Right forelimb (tissue), 1 donor: ENCODE results near the gene ABCA4.
A peak's percentile ranks its signal among the peaks of the same experiment; 100 is the strongest.

ENCODE experiments used
- DNase-seq: peaks from one replicate; pipeline ENCODE4 v3.0.0-alpha.2; 2018

The ABCA4 gene

DNA sequence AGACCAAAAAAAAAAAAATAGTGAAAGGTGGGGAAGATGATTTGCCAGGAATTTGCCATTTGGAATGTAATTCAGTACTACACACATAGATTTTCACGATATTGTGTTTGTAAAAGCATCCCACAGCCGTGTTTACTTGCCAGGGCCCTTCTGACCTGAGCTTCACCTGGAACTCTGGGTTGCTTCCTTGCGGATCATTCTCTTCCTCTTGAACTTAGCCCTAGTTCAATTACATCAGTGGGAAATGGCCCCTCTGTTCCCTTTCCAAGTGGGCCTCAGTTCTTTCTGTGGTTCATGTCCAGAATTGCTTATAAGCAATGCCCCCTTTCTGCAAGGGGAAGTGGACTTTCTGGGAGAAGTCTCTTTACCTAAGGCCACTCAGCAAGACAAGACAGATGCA, 41.0 kb downstream of the ABCA4 start:
- DNase-seq: no peak

DNA sequence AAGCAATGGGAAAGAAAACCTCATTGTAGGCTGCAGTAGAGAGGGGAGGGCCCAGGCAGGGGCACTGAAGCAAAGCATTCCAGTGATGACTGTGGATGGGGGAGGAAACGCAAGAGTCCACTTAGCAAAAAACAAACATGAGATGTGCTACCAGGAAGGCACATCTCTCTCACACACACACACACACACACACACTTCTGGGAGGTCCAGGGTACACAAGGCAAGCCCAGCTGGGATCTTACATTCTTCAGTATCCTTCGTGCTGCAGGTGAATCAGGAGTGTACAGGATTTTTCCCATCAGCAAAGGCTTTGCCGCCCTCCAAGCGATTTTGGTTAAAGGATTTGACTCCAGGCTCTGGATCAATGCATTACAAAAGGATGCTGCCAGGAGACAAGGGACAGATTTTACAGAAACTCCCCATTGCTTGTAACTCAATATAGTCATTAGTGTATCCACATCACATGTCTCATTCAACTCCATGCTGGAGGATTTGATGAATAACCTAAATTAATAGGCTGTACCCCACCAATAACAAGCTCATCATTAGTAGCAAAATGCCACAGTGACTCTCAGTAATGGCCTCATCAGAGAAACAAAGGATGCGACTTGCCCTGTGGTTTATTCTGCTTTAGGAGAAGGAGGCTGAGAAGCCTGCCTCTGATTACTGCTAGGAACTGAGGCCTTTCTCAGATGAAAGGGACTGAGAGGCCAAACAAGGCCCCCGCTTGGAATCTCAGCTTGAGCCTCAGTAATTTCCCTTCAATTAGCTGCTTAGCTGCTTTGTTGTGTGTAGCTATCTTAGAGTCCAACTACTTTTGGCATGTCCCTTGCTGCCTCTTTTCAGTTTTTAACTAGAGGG, 41.6 kb downstream of the ABCA4 start:
- no peak for DNase-seq

DNA sequence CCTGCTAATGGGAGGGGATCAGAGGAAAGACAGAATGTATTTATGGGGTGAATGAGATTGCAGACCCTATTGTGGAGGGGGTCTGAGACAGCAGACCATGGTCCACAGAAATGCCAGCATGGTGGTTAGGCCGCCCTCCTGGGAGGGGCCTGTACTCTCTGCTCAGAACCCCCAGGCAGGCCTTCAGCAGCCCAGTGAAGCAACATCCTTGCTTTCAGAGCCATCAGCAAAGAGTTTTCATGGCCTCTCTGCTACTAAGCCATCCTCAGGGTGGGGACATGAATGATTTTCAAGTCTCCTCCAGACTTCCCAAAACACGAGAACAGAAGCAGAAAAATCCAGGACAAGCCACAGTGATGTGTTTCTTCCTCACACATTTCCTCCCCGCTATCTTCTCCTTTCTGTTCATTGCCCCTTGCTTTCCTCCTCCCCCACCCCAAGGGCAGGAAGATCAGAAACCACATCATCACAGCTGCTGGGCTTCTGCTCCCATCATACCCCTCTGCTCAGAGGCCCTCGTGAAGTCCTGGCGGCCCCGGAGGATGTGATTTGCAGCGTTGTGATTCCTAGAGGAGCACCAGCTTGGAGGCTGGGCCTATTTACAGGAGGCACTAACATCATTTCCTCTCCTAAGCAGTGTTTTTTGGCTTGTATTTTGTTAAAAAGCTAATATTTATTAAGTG, 48.0 kb downstream of the ABCA4 start:
- DNase-seq: no peak

DNA sequence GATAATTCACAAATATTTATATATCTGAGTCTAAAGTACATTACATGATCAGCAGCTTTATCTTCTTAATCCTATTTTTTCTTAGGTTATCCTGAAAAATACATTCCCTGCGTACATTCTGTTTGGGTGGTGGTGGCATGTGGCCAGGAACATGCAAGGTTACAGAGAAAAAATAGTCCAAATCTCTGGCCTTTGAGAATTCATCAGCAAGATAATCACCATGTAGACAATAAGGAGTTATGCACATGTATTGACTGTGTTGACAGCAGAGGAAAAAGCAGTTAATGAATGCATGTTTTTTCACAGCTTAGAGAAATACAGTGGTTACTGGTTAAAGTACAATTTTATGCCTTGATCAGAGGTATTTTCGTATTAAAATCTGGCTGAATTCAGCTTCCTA, 49.0 kb downstream of the ABCA4 start:
- DNase-seq: no peak

DNA sequence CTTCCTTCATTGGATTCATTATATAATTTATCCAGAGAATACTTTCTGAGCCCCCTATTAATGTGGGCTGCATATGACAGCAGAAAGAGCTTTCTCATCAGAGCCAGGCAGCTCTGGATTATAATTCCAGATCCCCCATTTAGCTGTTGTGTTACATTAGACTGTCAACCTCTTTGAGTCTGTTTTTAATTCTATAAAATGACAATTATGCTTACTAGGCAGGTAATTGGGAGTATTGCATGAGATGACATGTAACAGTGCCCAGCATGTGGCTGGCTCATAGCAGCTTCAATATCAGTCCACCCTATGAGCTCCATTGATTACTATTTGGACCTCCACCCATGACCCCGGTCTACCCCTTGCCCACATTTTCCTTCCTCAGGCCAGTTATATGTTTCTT, 49.6 kb downstream of the ABCA4 start:
- no peak for DNase-seq

DNA sequence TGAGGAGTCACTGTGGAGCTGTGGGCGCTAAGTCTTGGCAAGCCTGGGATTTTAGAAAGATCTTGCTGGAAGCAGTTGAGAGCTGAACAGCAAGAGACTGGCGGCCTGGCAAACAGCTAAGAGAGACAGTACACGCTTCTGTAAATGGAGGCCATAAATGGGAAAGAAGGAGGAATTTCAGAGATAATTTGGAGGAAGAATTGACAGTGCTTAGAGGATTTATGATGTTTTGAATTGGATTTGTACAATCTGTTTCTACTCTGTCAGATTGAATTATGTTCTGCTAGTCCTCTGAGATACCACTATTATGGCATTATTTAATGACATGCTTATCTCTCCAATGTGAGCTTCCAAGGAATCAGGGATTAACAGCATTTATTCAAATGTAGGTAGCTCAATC, 50.1 kb downstream of the ABCA4 start:
- no peak for DNase-seq

DNA sequence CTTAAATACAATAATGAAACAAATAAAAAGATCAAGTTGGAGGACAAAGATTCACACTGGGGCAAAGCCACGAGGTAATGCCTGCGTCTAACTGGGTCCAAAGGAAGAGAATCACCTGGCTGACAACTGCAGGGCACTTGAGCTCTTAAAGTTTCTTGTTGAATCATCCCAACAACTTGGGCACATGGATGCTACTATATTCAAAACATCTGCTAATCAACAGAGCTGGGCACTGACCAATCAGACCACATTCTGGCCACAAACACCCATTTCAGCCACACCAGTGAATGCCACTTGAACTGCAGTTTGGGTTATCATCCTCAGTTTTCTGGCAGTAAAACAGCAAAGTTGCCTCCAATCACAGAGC, 51.0 kb downstream of the ABCA4 start:
- no peak for DNase-seq

DNA sequence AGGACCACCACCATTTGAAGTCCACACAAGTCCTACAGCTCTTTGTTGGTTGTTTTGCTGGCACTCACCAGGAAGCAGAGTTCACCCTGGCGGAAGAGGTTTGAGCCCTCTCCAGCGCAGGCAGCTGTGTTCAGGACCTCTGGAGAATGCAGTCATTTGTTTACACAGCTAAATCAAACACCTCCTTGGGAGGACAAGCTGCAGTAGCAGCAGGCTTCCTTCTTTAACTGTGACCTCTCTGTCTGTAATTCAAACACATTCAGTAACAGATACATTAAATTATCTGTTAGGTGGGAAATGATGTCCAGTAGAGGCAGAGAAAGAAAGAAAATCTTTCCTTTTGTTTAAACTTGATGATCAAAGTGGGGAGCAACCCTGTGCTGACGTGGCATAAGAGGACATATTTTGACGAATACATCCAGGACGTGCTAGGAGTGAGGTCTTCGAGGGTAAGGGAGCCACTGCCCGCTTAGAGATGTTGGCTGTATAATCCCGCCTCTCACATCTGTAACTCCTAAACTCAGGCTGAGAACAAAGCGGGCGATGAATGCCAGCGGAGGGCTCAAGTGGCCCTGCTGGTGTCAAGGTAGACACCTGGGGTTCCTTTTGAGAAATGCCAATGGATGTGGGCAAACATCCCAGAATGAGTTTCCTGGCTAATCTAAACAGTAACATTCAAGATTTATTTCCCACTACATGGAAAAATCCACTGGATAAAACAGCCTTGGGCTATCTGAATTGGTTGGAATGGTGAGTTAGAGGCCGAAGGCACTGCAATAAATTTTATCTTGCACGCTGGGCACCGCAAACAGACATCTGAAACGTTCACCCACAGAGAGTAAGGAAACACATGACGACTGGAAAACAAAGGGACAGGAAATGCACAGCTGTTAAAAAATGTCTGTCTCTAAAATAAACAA, 51.7 kb downstream of the ABCA4 start:
- DNase-seq: peak; percentile 55

DNA sequence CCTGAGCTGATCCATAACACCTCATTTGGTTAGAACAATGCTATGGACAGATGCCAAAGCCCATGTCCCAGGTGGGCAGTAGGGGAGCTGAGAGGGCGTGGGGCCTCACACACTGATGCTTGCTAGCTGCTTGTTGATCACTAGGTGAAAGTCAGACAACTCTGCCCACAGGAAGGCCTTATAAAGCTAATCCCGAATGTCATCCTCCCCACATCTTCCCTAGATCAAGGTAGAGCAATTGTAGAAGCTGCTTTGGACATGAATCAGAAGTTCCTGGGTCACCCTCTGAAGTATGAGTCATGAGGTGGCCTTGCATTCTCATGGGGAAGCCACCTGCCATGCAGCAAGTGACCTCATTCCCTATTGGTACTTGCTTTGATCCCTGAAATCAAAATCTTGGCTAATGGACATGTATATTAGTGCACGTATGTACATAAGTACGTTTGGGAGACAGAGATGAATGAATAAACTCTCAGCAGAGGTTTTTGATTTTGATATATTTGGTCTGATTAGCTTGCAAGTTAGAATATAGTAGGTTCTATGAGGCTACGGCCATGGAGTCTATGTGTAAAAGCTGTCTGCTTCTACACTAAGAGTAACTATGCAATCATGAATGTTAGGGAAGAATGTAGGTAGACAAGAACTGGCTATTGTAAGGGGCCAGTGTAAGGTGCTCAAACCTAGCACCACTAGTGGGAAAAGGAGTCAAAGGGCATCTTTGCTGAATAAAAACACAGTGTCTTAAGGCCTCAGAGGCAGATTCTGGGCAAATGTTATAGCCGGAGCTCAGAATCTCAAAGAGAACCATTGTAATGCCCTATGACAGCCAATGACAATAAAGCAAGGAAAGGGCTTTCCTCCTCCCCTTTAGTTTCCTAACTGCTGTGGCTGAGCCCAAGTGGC, 52.6 kb downstream of the ABCA4 start:
- no peak for DNase-seq

DNA sequence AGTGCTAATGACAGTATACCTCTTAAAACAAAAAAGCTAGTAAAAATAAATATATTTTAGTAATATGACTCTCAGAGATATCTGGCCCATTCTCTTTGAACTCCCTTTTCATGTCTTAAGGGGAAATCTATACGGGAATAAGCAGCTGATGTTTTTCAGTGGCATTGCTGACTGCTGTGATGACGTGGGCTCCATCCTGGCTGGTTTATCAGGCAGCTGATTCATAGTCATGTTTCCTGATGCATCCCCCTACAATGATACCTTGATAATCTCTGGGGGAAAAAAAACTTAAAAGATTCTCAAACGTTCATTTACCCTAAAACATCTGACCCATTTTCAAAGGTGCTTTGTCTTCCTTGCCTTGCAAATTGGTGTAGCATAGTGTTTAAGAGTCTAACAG, 53.8 kb downstream of the ABCA4 start:
- no peak for DNase-seq

DNA sequence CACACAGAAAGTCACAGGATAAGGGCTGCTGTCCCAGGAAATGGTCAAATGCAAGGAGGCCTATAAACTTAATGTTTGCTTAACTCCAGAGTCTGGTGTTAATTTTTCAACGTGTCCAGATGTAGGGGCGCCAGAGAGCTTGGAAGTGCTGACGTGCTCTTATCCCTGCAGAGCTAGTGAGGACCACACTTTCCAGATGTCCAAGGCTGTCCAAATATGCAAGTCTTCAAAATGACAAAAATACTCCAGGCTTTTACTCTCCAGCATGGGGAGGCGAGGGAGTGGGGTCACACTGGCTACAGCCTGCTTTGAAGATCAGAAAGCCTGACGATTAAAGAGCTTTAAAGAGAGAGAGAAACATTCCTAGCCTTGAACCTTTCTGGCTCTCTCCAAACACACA, 57.6 kb downstream of the ABCA4 start:
- peak; percentile 70 for DNase-seq

DNA sequence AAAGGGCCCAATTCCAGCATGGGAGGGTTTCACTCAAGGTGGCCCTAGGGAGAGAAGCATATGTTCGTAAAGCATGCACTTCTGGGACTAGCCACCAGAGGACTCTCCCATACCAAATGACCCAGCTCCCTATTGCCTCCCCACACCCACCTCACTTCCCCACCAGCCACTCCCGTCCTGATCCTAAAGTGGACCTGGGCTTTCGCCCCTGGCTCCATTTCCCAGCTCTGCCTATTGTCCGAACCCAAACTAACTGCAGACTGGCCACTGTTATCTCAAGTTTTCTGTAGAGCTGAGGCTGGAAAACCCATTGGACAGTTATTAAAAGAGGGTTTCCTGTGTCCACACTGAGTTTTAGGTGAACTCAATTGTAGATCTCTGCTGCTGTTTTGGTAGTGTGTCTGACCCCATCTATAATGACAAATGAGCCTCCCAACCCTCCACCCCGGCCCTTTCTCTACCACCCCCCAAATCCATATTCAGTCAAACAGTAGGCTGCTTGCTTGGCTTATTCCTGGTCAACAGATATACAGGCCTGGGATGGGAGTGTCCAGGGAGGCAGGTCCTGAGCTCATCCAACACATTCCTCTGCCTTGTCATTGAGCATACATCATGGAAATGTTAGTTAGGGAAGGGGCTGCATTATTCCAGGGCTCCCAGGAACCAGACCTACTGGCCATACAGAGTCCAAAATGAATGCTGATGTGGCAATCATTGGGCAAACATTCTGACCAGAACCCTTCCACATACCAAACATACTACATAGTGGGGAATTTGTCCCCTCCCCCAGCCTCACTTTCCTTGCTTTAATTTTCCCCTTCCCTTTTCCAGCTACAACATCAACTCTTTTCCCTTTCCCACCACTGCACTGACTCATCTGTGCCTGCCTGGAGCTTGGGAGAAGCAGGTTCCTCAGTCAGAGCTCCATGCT, 59.2 kb downstream of the ABCA4 start:
- DNase-seq: peak; percentile 74

DNA sequence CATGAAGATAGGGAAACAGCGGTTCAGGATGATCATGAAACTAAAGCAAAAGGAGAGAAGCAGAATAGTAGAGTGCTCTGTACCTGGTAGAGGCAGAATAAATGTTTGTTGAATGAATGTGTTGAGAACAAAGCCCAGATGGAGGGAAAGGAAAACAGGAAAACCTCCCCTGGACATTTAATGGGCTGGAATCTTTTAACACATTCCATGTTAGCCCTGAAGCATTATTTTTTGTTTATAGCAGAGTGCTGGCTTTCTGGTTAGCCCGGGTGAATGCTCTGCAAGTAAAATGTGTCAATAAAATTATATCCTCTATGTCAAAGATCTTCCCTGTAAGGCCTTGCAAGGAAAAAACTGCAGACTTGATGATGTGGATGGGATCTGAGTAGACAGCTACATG, 60.2 kb downstream of the ABCA4 start:
- no peak for DNase-seq

DNA sequence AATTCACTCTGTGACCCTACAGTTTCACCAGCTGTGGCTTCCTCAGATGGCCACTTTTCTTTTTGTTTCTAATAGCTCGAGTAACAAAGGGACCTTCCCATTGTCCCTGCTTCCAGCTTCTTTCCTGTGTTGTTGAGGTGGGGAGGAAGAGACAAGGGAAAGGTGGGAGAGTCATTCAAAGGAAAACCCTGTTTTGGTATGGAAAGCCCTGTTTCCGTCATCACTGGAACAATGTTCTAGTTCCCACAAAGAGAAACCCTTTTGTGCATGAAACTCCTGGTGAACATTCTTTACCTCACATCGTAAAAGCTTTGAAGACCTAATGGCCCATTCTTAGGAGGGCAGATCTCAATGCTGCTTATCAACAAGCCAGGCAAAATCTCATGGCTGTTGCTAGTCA, 62.2 kb downstream of the ABCA4 start:
- no peak for DNase-seq

DNA sequence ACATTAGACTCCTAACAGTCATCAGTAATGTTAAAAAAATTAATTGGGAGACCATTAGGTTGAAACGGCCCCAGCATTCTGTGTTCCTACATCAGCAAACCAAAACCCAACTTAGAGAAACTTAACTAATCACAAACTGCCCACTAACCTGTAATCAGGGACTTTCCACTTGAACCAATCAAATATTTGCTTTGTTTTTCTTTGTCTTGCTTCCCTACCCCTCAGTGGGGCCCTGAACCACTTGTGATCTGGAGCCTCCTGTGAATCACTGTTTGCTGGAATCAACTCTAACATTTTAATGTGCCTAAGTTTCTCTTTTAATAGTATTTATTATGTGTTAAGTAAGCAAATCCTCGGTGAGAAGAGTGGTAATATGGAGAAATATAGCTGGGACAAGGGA, 64.0 kb downstream of the ABCA4 start:
- no peak for DNase-seq

DNA sequence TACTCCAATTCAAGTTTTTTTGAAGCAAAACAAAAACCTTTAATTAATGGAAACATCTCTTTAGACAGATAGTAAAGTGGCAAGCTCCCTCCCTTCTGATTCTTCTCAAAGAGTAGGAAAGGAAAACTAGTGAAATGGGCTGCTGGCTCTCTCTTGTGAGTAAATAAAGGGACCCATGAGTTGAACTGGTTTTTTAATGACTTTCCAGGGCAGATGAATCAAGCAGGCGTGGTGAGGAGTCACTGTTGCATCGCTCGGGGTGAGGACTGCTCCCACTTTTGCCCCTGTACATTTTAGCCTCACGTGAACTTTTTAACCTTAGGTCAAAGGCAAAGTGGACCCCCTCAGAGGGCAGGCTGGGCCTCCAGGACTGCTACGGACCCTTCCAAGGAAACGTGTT, 64.8 kb downstream of the ABCA4 start:
- DNase-seq: no peak

DNA sequence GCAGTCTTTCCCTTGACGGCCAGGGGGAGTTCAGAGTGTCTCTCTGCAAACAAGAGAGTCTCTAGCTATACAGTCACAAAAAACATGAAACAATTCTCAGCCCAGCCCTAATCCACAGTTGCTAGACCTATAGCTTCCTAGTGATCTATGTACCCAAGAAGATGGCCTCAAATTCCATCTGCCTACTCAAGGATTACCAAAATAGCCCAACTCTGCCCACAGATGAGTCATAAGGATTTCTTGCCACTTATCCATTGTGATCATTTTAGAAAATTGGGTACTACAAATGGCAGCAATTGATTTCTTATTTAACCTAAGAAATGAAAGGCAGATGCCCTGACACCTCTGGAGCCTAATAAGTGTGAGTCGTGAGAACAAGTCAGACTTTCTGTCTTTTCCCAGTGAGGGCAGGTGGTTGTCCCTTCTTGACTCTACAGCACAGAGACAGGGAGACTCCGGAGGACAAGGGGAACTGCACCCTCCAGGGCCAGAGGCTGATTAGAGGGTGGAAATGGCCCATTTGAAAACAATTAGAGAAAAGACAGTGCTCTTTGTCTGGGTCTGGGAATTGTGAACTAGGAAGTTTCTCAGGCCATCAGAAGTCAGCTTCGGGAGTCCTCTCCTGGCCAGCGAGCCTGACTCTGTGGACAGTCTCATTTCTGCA, 65.4 kb downstream of the ABCA4 start:
- no peak for DNase-seq

DNA sequence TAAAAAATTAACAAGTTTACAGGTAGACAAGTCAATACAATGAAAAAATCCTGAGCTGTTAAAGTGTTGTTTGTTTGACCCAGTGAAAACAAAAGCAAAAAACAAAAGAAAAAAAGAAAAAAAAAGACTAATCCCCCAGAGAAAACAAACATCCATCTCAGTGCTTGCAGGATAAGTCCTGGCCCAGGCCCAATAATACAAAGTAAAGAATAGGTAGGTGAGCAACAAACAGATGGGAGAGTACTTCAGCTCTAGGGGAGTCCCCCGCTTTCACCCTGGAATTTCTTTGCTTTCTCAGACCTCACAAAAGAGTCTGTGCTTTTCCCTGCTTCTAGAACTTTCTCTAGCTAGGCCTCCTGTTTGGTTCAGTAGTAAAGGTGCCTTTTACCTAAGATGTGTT, 70.3 kb downstream of the ABCA4 start:
- DNase-seq: no peak

DNA sequence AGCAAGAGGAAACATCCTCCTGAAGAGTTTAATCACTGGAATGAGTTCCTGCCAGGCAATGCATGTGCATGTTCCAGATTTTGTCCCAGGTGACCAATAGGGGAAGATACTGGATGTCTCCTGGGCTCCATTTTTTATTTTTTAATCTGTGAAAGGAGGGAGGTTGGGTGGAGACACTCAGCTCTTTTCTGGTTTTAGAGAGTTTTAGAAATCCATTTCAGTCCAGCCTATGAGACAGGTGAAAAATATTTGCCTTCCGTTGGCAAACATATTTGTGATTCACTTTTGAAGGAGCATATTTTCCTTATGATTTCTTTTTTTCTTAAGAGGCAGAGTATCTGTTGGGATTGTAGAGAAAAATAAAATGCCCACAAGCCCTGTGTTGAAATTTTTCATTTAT, 70.7 kb downstream of the ABCA4 start:
- DNase-seq: no peak

DNA sequence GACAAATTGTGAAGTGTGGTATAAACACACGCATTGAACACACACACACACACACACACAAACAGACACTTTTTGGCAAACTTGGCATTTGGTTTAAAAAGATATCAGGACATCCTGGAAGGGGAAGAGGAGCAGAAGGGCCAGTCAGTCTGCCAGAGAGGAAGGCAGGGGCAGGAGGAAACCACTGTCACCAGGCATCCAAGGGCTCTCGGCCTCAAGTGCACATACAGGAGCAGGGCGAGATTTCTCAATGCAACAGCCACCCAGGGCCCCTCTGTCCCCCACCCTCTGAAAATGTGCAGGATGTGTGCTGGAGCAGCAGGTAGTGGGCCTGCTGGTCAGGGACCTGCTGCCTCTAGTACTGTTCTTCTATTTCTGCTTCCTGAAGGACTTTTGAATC, 71.2 kb downstream of the ABCA4 start:
- DNase-seq: no peak
